Activated CD4-positive, alpha-beta T cell treated with anti-CD3 and anti-CD28 coated beads for 1 hour (primary cell): ENCODE measurements around the gene INPP5A.
"Not testable (repeated sequence)": the region's sequence is repeated elsewhere in the genome, so short reads cannot be mapped to it uniquely, and the experiment has no call there.

Experiments
- DNase-seq: peaks from one replicate; pipeline ENCODE4 v3.0.0-alpha.2; 2020

INPP5A gene

GRCh38 chr10:132777441-132777840 is 239.9 kb downstream of the INPP5A start:
- no peak for DNase-seq

GRCh38 chr10:132779549-132780294 is 242.1 kb downstream of the INPP5A start:
- no peak for DNase-seq

- no peak for DNase-seq
Observed at GRCh38 chr10:132780356-132780755, 242.8 kb downstream of the INPP5A start.

- DNase-seq = no peak
Observed at GRCh38 chr10:132781556-132781955, 244.0 kb downstream of the INPP5A start.

GRCh38 chr10:132783165-132783939 is 245.8 kb downstream of the INPP5A start:
- DNase-seq = no peak

GRCh38 chr10:132783940-132784865 is 246.6 kb downstream of the INPP5A start:
- DNase-seq = no peak

- DNase-seq = no peak
Observed at GRCh38 chr10:132784866-132785722, 247.5 kb downstream of the INPP5A start.

GRCh38 chr10:132785723-132786475 is 248.3 kb downstream of the INPP5A start, which contains the start of gene NKX6-2:
Gene NKX6-2, minus strand, starts transcription at chr10:132786147. Its CDS starts 199 bp downstream, at chr10:132785948.
- DNase-seq = no peak

- DNase-seq = no peak
Observed at GRCh38 chr10:132786476-132786883, 248.9 kb downstream of the INPP5A start.

- DNase-seq = no peak
Observed at GRCh38 chr10:132786884-132787494, 249.4 kb downstream of the INPP5A start.

GRCh38 chr10:132787495-132788179 is 250.1 kb downstream of the INPP5A start:
- DNase-seq = no peak

- DNase-seq = no peak
Observed at GRCh38 chr10:132788180-132788830, 250.7 kb downstream of the INPP5A start.

- no peak for DNase-seq
Observed at GRCh38 chr10:132788831-132789219, 251.2 kb downstream of the INPP5A start.

- no peak for DNase-seq
Observed at GRCh38 chr10:132789659-132790148, 252.1 kb downstream of the INPP5A start.

GRCh38 chr10:132790470-132790869 is 252.9 kb downstream of the INPP5A start:
- no peak for DNase-seq

- DNase-seq = no peak
Observed at GRCh38 chr10:132790934-132791829, 253.6 kb downstream of the INPP5A start.

GRCh38 chr10:132792099-132792498 is 254.5 kb downstream of the INPP5A start:
- not testable (repeated sequence) for DNase-seq

- no peak for DNase-seq
Observed at GRCh38 chr10:132792796-132793195, 255.2 kb downstream of the INPP5A start.
